Left ventricle myocardium superior (tissue), 1 donor: ENCODE measurements around the gene VPS41. TPM values are rescaled to one million over a fixed set of nuclear protein-coding genes. Genes with fewer than 3 reads are reported as not detected.
"Not testable (repeated sequence)": the region's sequence is repeated elsewhere in the genome, so short reads cannot be mapped to it uniquely, and the experiment has no call there.

Experiments
- ATAC-seq: fragments of 200-7000 bp; cut with Tn5 transposase; one replicate; pipeline ENCODE4 v1.9.1; 2020; ENCODE audit warnings: mild to moderate bottlenecking, moderate library complexity
- DNase-seq: peaks from one replicate; pipeline ENCODE4 v3.0.0-alpha.2; 2020
- intact Hi-C: fragments of 100-400 bp; cut with micrococcal nuclease; formaldehyde crosslinking; loops from one replicate; pipeline ENCODE4 v1.11.0; 2022
- total RNA-seq: library from RNA; stranded (reverse); fragmentation: NEBNext Ultra II Directional; extraction: Animal tissue kit (Norgen Biotek cat#: 25700); gene quantifications from one replicate; pipeline ENCODE4 v1.2.1, GENCODE V29; 2021
- donor health status: DM: no; HTN: yes; CAD: no; lungs with severe emphysema.

VPS41 gene
- total RNA-seq, 1 donor from 2014 or later = 33.7 TPM

- intact Hi-C loops = no loop called here
- DNase-seq (no peak), ATAC-seq (no peak)
Measured at GRCh38 chr7:38863601-38864291, 45.2 kb downstream of the VPS41 start.

GRCh38 chr7:38862666-38863065 is 46.3 kb downstream of the VPS41 start:
- DNase-seq (no peak), ATAC-seq (no peak)
- intact Hi-C loops = no loop called here

GRCh38 chr7:38858259-38858884 is 50.6 kb downstream of the VPS41 start:
- no peak for ATAC-seq
- no peak for DNase-seq

GRCh38 chr7:38855867-38856266 is 53.1 kb downstream of the VPS41 start:
- no peak for DNase-seq
- intact Hi-C loops = no loop called here
- no peak for ATAC-seq

More at GRCh38 chr7:38858259-38858884, 50.6 kb downstream of the VPS41 start:
- intact Hi-C loops = no loop called here

- intact Hi-C loops = no loop called here
- ATAC-seq (no peak), DNase-seq (no peak)
Measured at GRCh38 chr7:38855386-38855785, 53.6 kb downstream of the VPS41 start.

GRCh38 chr7:38854947-38855346 is 54.0 kb downstream of the VPS41 start:
- ATAC-seq, DNase-seq, intact Hi-C loops: not testable (repeated sequence)

GRCh38 chr7:38851321-38851720 is 57.7 kb downstream of the VPS41 start:
- no peak for ATAC-seq
- DNase-seq = no peak
- intact Hi-C loops = no loop called here

GRCh38 chr7:38846280-38846679 is 62.7 kb downstream of the VPS41 start:
- intact Hi-C loops = no loop called here
- DNase-seq (no peak), ATAC-seq (no peak)

- intact Hi-C loops = no loop called here
- ATAC-seq (no peak), DNase-seq (no peak)
Measured at GRCh38 chr7:38844952-38845563, 63.9 kb downstream of the VPS41 start.

GRCh38 chr7:38842746-38843145 is 66.2 kb downstream of the VPS41 start:
- DNase-seq = no peak
- no peak for ATAC-seq
- intact Hi-C loops = no loop called here

- no peak for DNase-seq
- ATAC-seq = no peak
- intact Hi-C loops = no loop called here
Measured at GRCh38 chr7:38840736-38841460, 68.1 kb downstream of the VPS41 start.

GRCh38 chr7:38839851-38840250 is 69.1 kb downstream of the VPS41 start:
- peak; percentile 77 for DNase-seq
- intact Hi-C loops = no loop called here
- ATAC-seq = peak; percentile 98

GRCh38 chr7:38838725-38839385 is 70.1 kb downstream of the VPS41 start:
- no peak for ATAC-seq
- DNase-seq = no peak
- intact Hi-C loops = no loop called here

GRCh38 chr7:38834357-38834756 is 74.6 kb downstream of the VPS41 start:
- intact Hi-C loops = no loop called here
- DNase-seq = no peak
- ATAC-seq = no peak

- ATAC-seq (no peak), DNase-seq (no peak)
- intact Hi-C loops = no loop called here
Measured at GRCh38 chr7:38833329-38833728, 75.7 kb downstream of the VPS41 start.

- DNase-seq = no peak
- peak; percentile 27 for ATAC-seq
- intact Hi-C loops = no loop called here
Measured at GRCh38 chr7:38831259-38831996, 77.6 kb downstream of the VPS41 start.

- no peak for DNase-seq
- no peak for ATAC-seq
- intact Hi-C loops = no loop called here
Measured at GRCh38 chr7:38830826-38831225, 78.2 kb downstream of the VPS41 start.

GRCh38 chr7:38829488-38830165 is 79.4 kb downstream of the VPS41 start:
- intact Hi-C loops = no loop called here
- ATAC-seq = no peak
- no peak for DNase-seq
